ENCODE data around the gene VIL1.
A peak's percentile ranks its signal among the peaks of the same experiment; 100 is the strongest.

VIL1 gene

DNA sequence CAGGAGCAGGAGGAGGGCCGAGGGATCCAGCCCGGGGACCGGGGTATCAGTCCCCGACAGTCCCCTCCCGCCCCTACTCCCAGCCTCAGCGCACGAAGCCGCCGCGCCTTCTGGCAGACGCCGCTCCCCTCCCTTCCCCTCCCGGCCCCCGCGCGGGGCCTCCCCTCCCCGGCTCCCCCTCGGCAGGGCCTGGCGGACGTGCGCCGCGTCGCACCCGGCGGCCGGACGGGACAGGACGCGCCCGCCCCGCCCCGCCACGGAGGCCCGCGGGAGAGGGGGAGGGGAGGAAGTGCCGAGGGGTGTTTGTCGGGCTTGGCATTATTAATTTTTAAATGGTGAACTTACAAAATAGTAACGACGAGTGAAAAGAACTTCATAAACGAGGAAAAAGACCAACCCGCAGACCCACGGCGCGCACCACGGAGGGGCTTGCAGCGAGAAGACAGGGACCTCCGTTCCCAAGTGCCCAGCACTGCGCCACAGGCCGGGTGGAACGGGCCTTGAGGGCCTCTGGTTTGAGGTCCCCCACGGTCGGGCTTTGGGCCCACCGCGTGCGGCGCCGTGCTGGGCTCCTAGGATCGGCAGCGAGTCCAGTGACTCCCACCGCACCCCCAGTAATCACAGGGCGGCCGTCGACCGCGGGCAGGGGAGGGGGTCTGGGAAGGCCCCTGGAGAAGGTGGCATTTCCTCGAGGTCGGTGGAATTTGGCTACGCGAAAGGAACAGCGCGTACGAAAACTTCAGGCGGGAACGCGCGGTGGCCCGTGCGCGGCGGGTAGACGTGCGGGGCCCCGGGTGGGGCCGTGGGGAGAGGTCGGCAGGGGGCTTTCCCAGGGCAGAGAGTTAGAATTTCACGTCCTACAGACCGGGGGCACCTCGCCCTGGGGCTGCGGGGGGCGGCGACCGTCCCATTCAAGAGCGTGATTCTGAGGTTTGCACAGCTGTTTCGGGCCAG, 20.2 kb upstream of the VIL1 start:
- TF ChIP-seq, protein P1, sequence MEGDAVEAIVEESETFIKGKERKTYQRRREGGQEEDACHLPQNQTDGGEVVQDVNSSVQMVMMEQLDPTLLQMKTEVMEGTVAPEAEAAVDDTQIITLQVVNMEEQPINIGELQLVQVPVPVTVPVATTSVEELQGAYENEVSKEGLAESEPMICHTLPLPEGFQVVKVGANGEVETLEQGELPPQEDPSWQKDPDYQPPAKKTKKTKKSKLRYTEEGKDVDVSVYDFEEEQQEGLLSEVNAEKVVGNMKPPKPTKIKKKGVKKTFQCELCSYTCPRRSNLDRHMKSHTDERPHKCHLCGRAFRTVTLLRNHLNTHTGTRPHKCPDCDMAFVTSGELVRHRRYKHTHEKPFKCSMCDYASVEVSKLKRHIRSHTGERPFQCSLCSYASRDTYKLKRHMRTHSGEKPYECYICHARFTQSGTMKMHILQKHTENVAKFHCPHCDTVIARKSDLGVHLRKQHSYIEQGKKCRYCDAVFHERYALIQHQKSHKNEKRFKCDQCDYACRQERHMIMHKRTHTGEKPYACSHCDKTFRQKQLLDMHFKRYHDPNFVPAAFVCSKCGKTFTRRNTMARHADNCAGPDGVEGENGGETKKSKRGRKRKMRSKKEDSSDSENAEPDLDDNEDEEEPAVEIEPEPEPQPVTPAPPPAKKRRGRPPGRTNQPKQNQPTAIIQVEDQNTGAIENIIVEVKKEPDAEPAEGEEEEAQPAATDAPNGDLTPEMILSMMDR (conservative IDR thresholded peaks at IDR 0.05; ENCODE audit: low read length), result no peak
- peak overlapping the region; percentile 89 for H3K4me3 ChIP-seq (ENCODE audit: low read length)
- peak; percentile 86 for DNase-seq (ENCODE audit: low read depth)

DNA sequence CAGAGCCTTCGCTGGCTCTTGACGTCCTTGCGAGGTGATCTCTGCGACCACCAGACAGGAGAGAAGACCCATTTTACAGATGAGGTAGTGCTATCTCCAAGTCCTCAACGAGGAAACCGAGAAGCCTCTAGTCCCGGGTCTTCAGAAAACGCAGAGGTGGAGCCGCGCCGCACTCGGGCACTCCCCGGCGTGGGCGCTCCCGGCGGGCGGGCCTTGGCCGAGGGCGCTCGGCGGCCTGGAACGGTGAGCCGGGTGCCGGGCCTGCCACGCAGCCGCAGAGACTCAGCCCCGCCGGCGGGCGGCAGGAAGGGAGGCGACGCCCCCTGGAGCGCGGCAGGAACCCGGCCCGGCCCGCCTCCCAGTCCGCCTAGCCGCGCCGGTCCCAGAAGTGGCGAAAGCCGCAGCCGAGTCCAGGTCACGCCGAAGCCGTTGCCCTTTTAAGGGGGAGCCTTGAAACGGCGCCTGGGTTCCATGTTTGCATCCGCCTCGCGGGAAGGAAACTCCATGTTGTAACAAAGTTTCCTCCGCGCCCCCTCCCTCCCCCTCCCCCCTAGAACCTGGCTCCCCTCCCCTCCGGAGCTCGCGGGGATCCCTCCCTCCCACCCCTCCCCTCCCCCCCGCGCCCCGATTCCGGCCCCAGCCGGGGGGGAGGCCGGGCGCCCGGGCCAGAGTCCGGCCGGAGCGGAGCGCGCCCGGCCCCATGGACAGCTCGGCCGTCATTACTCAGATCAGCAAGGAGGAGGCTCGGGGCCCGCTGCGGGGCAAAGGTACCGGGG, 19.3 kb upstream of the VIL1 start, which contains the start of gene CTDSP1:
TSS of gene CTDSP1 (plus strand) at position 478 of the 776 bp plus-strand sequence. CDS start at position 701, 223 bp downstream.
- DNase-seq (ENCODE audit: low read depth), result peak; percentile 97
- H3K4me3 ChIP-seq (ENCODE audit: low read length), result peak within 1 kb of the TSS; percentile 89
- TF ChIP-seq, protein P1 (conservative IDR thresholded peaks at IDR 0.05; ENCODE audit: low read length), result no peak

DNA sequence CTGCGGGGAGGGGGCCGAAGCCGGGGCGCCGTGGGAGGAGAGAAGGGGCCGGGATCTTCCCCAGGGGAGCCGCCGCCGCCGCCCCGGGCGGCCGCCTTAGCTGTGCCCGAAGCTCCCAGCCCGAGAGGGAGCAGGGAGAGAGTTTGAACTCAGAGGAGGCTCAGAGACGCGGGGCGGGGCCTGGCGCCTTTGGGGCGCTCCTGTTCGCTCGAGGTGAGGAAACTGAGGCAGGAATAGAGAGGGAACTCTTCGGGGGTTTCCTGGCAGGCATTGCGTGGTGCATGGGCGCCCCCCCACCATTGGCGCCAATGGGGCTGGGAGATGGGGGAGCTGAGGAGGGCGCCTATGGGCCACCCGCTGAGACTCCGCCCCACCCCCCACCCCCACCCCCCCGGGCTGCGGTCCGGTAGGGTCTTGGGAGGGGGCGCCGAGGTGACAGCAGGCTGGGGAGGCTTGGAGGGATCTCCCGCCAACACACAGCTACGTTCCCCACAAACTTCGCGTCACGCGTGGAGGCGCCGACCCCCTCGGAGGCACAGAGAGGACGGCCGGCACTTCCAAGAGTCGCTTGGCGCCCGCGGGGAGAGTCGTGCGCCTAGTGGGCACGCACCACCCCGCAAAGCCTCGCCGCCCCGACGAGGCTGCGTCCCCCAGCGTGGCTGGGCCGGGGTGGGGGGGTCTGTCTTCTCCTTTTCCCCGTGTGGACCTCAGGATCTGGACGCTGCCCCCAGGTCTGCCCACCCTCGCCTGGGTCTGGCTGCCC, 18.6 kb upstream of the VIL1 start:
- peak overlapping the region; percentile 77 for H3K4me3 ChIP-seq (ENCODE audit: low read length)
- TF ChIP-seq, protein P1 (conservative IDR thresholded peaks at IDR 0.05; ENCODE audit: low read length), result no peak
- no peak for DNase-seq (ENCODE audit: low read depth)

DNA sequence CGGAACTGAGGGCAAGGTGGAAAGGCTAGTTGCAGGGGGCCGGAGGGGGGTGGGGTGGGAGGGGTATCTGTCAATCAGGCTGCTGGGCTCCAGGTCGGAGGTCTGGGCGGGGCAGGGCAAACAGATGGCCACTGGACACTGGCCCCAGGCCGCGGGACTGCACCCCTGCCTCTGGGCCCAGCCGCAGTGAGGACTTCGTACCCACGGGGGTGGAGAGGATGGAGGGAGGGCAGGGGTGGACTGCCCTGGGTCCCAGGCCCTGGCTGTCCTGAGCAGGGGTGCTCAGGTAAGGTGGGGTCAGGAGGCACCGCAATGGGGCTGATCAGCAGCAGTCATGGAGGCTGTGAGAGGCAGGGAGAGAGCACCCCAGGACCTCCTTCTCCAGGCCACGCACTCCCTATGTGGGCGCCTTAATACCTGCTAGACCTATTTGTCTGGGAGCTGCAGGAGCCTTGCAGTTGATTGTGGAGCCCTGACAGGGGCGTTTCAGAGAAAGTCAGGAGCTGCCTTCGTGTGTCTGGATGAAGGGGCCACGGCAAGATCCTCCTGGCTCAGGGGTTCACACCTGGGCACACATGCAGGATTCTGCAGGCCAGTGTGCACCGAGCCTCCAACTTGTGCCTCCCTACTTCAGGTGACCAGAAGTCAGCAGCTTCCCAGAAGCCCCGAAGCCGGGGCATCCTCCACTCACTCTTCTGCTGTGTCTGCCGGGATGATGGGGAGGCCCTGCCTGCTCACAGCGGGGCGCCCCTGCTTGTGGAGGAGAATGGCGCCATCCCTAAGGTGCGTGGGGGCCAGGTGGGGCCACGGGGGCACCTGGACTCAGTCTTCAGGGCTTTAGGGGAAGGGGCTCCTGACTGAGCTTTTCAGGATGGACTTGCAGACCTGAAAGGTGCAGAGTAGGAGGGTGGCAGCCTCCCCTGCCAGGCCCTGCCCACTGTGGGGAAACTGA, 17.7 kb upstream of the VIL1 start:
- DNase-seq (ENCODE audit: low read depth), result no peak

DNA sequence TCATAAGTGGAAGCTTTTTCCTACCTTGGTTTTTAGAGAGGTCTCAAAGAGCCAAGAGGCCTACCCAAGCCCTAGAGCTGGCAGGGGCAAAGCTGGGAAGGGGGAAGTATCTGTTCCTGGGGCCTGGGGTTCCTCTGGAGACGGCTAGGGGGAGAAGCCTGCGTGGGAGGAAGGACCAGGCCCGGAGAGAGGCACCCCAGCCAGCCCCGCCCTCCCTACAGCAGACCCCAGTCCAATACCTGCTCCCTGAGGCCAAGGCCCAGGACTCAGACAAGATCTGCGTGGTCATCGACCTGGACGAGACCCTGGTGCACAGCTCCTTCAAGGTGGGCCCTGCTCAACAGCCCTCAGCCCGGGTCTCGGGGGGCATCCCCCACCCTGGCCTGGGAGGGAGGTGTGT, 17.0 kb upstream of the VIL1 start:
- TF ChIP-seq, protein P1 (conservative IDR thresholded peaks at IDR 0.05; ENCODE audit: low read length), result no peak
- no peak for DNase-seq (ENCODE audit: low read depth)
- peak overlapping the region; percentile 77 for H3K4me3 ChIP-seq (ENCODE audit: low read length)

More for the DNA sequence above, 17.7 kb upstream of the VIL1 start:
- TF ChIP-seq, protein P1 (conservative IDR thresholded peaks at IDR 0.05; ENCODE audit: low read length), result no peak
- peak overlapping the region; percentile 77 for H3K4me3 ChIP-seq (ENCODE audit: low read length)

DNA sequence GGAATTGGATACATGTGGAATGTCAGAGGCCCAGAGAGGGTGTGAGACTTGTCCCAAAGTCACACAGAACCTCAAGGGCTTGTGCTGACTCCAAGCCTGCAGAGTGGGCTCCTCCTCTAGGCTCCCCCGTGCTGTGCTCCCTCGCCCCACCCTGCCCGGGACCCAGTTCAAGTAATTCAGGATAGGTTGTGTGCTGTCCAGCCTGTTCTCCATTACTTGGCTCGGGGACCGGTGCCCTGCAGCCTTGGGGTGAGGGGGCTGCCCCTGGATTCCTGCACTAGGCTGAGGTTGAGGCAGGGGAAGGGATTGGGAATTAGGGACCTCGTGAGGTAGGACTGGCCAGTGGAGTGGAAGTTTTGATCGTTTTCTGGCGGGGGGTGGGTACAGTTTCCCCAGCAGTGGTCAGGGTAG, 16.4 kb upstream of the VIL1 start:
- no peak overlapping the region for H3K4me3 ChIP-seq (ENCODE audit: low read length)
- DNase-seq (ENCODE audit: low read depth), result no peak
- TF ChIP-seq, protein P1 (conservative IDR thresholded peaks at IDR 0.05; ENCODE audit: low read length), result no peak
